Motor neuron (in vitro differentiated cells): ENCODE data around the gene SH3D19. TPM values are rescaled to one million over a fixed set of nuclear protein-coding genes. Genes with fewer than 3 reads are reported as not detected.
A peak's percentile ranks its signal among the peaks of the same experiment; 100 is the strongest.
"Not testable (repeated sequence)": the region's sequence is repeated elsewhere in the genome, so short reads cannot be mapped to it uniquely, and the experiment has no call there.

Experiments
- ATAC-seq, 8 experiments: fragments of 200-7000 bp; cut with Tn5 transposase; replicated peaks in 6 of 8; 2 replicates each; pipeline ENCODE4 v1.8.0; 2021; ENCODE audit warnings: mild to moderate bottlenecking in 8 of 8, moderate library complexity in 8 of 8
- H3K27ac ChIP-seq, 2 donors: fragments of 250-450 bp; sonication (Bioruptor Pico); 2 replicates each; pipeline ENCODE4 v1.9.0; 2021; ENCODE audit warnings: antibody characterized with exemption in 2 of 2, mild to moderate bottlenecking in 2 of 2, moderate library complexity in 1 of 2
- H3K4me1 ChIP-seq, 2 donors: fragments of 250-450 bp; sonication (Bioruptor Pico); replicated peaks in 1 of 2; 2 replicates each; pipeline ENCODE4 v1.6.1; 2021; ENCODE audit warnings: antibody characterized with exemption in 2 of 2, mild to moderate bottlenecking in 2 of 2, moderate library complexity in 1 of 2
- H3K4me3 ChIP-seq, 5 donors: fragments of 250-450 bp; sonication (Bioruptor Pico); 2 replicates each; pipeline ENCODE4 v1.9.0; 2021; ENCODE audit warnings: antibody characterized with exemption in 5 of 5, mild to moderate bottlenecking in 5 of 5, moderate library complexity in 4 of 5
- WGBS, 10 experiments: fragments of 450-650 bp; shearing (Covaris generic); methylation state at CpG; one replicate each; pipeline ENCODE4 v1.0.0; 2022; 5-methylcytosine and 5-hydroxymethylcytosine counted together
- in situ Hi-C, 9 experiments: fragments of 400-800 bp; cut with MboI; loops; one replicate each; pipeline ENCODE4 v1.15.0; 2021; ENCODE audit warnings: low sequenced_read_pairs in 9 of 9, low pct_unique_long_range_greater_than_20kb in 2 of 9; ENCODE audit not compliant: unreplicated experiment in 9 of 9
- total RNA-seq, 8 experiments: library from RNA; unstranded; fragments of 300-600 nt; gene quantifications; 2 replicates each; pipeline versions ENCODE4 v1.2.3 to v1.2.4, GENCODE V29; 2022

The SH3D19 gene
- total RNA-seq, 8 experiments from 2014 or later = 3.4 to 28.9 (median 6.8) TPM

GRCh38 chr4:151136048-151136447 lies 189.4 kb downstream of the SH3D19 start:
- H3K4me3 ChIP-seq, H3K27ac ChIP-seq, ATAC-seq, H3K4me1 ChIP-seq: not testable (repeated sequence)
- in situ Hi-C loops = loop anchor here in 2 of 9 experiments (25.0 kb wide), 2 partner anchors 226 to 476 kb away; no protein-coding TSS in a partner anchor
- WGBS, 10 experiments = 100% methylated on average over 1 to 2 of the region's 3 CpGs; no CpG with 5 or more reads in 2 of the 10 experiments

DNA sequence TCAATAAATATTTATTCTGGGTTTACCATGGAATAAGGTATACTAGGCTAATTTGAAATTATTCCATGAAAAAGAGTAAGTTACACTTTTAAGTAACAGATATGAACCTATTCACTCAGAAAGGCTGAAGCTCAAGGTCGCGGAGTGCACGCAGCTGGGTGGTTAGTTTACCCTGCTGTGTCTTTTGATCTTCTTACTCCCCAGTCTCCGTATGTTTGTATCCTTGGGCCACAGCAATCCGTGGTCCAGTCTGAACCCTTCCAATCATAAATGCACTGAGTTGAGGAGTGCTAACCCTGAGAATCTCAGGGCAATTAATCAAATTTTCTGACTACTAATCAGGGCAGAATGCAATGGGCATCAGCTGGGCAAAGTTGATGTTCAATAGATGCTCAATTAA lies 192.1 kb downstream of the SH3D19 start:
- ATAC-seq = no peak
- Histone ChIP-seq H3K4me3 (no peak overlapping the region), H3K27ac (no peak overlapping the region), H3K4me1 (no peaks in the 10 kb centered on the region)
- WGBS, 10 experiments = 71 to 100% (median 94%) methylated on average over 2 to 5 of the region's 5 CpGs; no CpG with 5 or more reads in 4 of the 10 experiments
- in situ Hi-C loops = loop anchor here in 2 of 9 experiments (25.0 kb wide), 2 partner anchors 229 to 479 kb away; no protein-coding TSS in a partner anchor

GRCh38 chr4:151129796-151130195 lies 195.6 kb downstream of the SH3D19 start:
- H3K27ac ChIP-seq = no peak overlapping the region
- in situ Hi-C loops = loop anchor here in 2 of 9 experiments (25.0 kb wide), 2 partner anchors 233 to 483 kb away; no protein-coding TSS in a partner anchor
- H3K4me1 ChIP-seq = no peaks in the 10 kb centered on the region
- WGBS, 10 experiments = 100% methylated on average over 1 of the region's 1 CpG; no CpG with 5 or more reads in 7 of the 10 experiments
- ATAC-seq = no peak
- no peak overlapping the region for H3K4me3 ChIP-seq

DNA sequence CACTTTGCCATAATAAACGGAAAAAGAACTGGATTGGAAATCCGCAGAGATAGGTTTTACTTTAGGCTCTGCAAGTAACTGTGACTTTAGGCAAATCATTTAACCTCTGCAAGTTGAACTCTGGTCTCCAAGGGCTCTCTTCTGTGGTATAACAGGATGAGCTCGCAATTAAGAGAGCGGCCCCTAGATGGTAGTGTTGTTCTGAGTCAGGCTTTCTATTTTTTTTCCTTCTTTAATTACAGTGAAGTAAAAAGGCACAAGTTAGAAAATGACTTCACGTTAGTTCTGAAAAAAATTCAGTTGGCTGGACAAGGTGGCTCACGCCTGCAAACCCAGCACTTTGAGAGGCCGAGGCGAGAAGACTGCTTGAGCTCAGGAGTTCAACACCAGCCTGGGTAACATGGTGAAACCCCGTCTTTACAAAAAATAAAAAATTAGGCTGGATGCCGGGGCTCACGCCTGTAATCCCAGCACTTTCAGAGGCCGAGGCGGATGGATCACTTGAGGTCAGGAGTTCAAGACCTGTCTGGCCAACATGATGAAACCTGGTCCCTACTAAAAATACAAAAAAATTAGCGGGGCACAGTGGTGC lies 207.9 kb downstream of the SH3D19 start:
- peak; percentile 49 to 66 (median 62) for ATAC-seq
- Histone ChIP-seq H3K4me3 (no peak overlapping the region), H3K4me1 (no peaks in the 10 kb centered on the region), H3K27ac (no peak overlapping the region)
- WGBS, 10 experiments = 6 to 58% (median 32%) methylated on average over 2 to 13 of the region's 14 CpGs
- in situ Hi-C loops = loop anchor here in 3 of 9 experiments (25.0 kb wide), 2 partner anchors 495 to 1270 kb away; no protein-coding TSS in a partner anchor

- no peak overlapping the region for H3K4me3 ChIP-seq
- H3K4me1 ChIP-seq = no peaks in the 10 kb centered on the region
- no peak overlapping the region for H3K27ac ChIP-seq
- in situ Hi-C loops = loop anchor here in 3 of 9 experiments (25.0 kb wide), 2 partner anchors 497 to 1272 kb away; no protein-coding TSS in a partner anchor
- WGBS, 10 experiments = 71 to 100% (median 92%) methylated on average over 2 to 4 of the region's 5 CpGs; no CpG with 5 or more reads in 1 of the 10 experiments
- no peak for ATAC-seq
These were observed 210.4 kb downstream of the SH3D19 start for GRCh38 chr4:151114986-151115385.

DNA sequence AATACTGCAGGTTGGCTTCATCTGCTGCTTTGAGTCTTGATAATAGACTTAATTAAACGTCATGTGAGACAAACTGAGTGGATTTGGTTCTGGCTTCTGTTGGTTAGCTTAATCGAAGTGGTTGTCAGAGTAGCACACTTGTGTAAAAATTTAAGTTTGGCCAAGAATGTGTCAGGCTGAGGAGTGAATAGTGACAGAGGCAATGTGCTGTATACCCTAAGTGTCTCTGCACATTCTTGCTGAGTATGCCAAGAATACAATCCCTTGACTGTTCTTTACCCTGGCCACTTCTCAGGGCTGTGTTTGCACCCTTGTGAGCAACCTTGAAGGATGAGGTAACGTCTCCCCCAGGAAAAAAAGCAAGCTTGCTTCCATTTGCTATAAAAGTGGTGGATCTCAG lies 211.1 kb downstream of the SH3D19 start:
- Histone ChIP-seq H3K4me1 (no peaks in the 10 kb centered on the region), H3K4me3 (no peak overlapping the region), H3K27ac (no peak overlapping the region)
- ATAC-seq = peak in 1 of 8 experiments; percentile 69
- WGBS, 10 experiments = 60 to 100% (median 74%) methylated on average over 1 to 3 of the region's 3 CpGs; no CpG with 5 or more reads in 2 of the 10 experiments
- in situ Hi-C loops = loop anchor here in 3 of 9 experiments (25.0 kb wide), 2 partner anchors 498 to 1273 kb away; no protein-coding TSS in a partner anchor

- H3K27ac ChIP-seq = no peak overlapping the region
- no peak overlapping the region for H3K4me3 ChIP-seq
- in situ Hi-C loops = loop anchor here in 3 of 9 experiments (25.0 kb wide), 2 partner anchors 502 to 1277 kb away; no protein-coding TSS in a partner anchor
- ATAC-seq = no peak
- H3K4me1 ChIP-seq = no peaks in the 10 kb centered on the region
- 96 to 100% (median 100%) methylated on average over 1 to 3 of the region's 3 CpGs; no CpG with 5 or more reads in 2 of the 10 experiments for WGBS, 10 experiments
These were observed 215.2 kb downstream of the SH3D19 start for GRCh38 chr4:151110236-151110635.

GRCh38 chr4:151107063-151107462 lies 218.3 kb downstream of the SH3D19 start:
- in situ Hi-C loops = loop anchor here in 3 of 9 experiments (25.0 kb wide), 2 partner anchors 505 to 1280 kb away; no protein-coding TSS in a partner anchor
- WGBS, 10 experiments = 70 to 100% (median 92%) methylated on average over 1 to 3 of the region's 3 CpGs; no CpG with 5 or more reads in 5 of the 10 experiments
- ATAC-seq = peak in 1 of 8 experiments; percentile 5
- H3K4me3 ChIP-seq = no peak overlapping the region
- H3K27ac ChIP-seq = no peak overlapping the region
- H3K4me1 ChIP-seq = no peaks in the 10 kb centered on the region

GRCh38 chr4:151105454-151106032 lies 219.9 kb downstream of the SH3D19 start:
- Histone ChIP-seq H3K4me3 (no peak overlapping the region), H3K27ac (no peak overlapping the region), H3K4me1 (peaks cover 11 to 14% of the 10 kb centered on the region in 2 donors)
- WGBS, 10 experiments = 95 to 100% (median 100%) methylated on average over 1 to 4 of the region's 5 CpGs; no CpG with 5 or more reads in 5 of the 10 experiments
- in situ Hi-C loops = loop anchor here in 3 of 9 experiments (25.0 kb wide), 2 partner anchors 507 to 1282 kb away; no protein-coding TSS in a partner anchor
- ATAC-seq = peak in 3 of 8 experiments; percentile 4 to 23 (median 7)

GRCh38 chr4:151104621-151105020 lies 220.8 kb downstream of the SH3D19 start:
- Histone ChIP-seq H3K4me3 (no peak overlapping the region), H3K27ac (no peak overlapping the region), H3K4me1 (peaks cover 11 to 17% of the 10 kb centered on the region in 2 donors)
- WGBS, 10 experiments = 100% methylated on average over 1 of the region's 1 CpG; no CpG with 5 or more reads in 4 of the 10 experiments
- ATAC-seq = no peak
- in situ Hi-C loops = loop anchor here in 3 of 9 experiments (25.0 kb wide), 2 partner anchors 508 to 1283 kb away; no protein-coding TSS in a partner anchor

DNA sequence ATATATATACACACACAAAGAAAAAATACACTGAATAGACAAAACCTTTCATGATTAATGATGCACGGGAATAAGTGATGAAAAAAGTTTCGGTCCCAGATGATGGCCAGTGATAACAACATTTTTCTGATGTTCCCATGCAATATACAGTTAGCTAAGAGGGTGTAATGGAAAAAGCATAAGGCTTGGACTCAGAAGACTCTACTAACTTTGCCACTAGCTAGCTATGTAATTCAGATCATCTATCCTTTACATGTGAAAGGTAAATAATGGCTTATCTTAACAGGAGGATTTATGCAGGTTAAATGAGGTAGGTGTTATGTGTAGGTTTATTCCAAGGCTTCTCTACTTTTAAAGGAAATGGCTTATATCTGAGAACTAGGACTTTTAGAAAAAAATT lies 221.6 kb downstream of the SH3D19 start:
- Histone ChIP-seq H3K4me3 (no peak overlapping the region), H3K27ac (no peak overlapping the region), H3K4me1 (peaks cover 13 to 17% of the 10 kb centered on the region in 2 donors)
- no peak for ATAC-seq
- 67 to 100% (median 88%) methylated on average over 1 to 2 of the region's 2 CpGs; no CpG with 5 or more reads in 3 of the 10 experiments for WGBS, 10 experiments
- in situ Hi-C loops = loop anchor here in 3 of 9 experiments (25.0 kb wide), 2 partner anchors 509 to 1284 kb away; no protein-coding TSS in a partner anchor

GRCh38 chr4:151100531-151100930 lies 224.9 kb downstream of the SH3D19 start:
- ATAC-seq = no peak
- H3K4me3 ChIP-seq = peak overlapping the region; percentile 53 to 79 (median 62)
- 0 to 7% (median 0%) methylated on average over 1 to 3 of the region's 3 CpGs; no CpG with 5 or more reads in 1 of the 10 experiments for WGBS, 10 experiments
- H3K4me1 ChIP-seq = peaks cover 13 to 17% of the 10 kb centered on the region in 2 donors
- H3K27ac ChIP-seq = no peak overlapping the region
- in situ Hi-C loops = loop anchor here in 3 of 9 experiments (25.0 kb wide), 2 partner anchors 512 to 1287 kb away; no protein-coding TSS in a partner anchor
